Measurements from ENCODE around the gene PCDHB2. TPM values are rescaled to one million over a fixed set of nuclear protein-coding genes. Genes with fewer than 3 reads are reported as not detected.
"Not testable (repeated sequence)": the region's sequence is repeated elsewhere in the genome, so short reads cannot be mapped to it uniquely, and the experiment has no call there.

The PCDHB2 gene
- total RNA-seq, 2 donors from 2014 or later = 1.8 to 2.0 TPM

GRCh38 chr5:141082228-141082627 is 12.2 kb upstream of the PCDHB2 start:
- no peak overlapping the region for H3K4me3 ChIP-seq
- no peak overlapping the region for H3K27ac ChIP-seq
- intact Hi-C loops (cut with DNase I) = no loop called here
- H3K4me1 ChIP-seq = peaks cover 10% of the 10 kb centered on the region
- no peak for TF ChIP-seq CTCF (IDR thresholded peaks at IDR 0.05)
- TF ChIP-seq POLR2A (IDR thresholded peaks at IDR 0.05) = no peak
- H3K9me3 ChIP-seq = peaks cover 0 to 18% (median 0%) of the 10 kb centered on the region in 3 donors
- H3K36me3 ChIP-seq (replicated peaks in 1 of 2; ENCODE audit: insufficient read depth in 1 of 2, low read depth in 2 of 2) = no peaks in the 10 kb centered on the region
- peaks cover 0 to 6% of the 10 kb centered on the region in 2 donors for H3K27me3 ChIP-seq
- ATAC-seq (no peak), DNase-seq (no peak)

- no peaks in the 10 kb centered on the region for H3K36me3 ChIP-seq (replicated peaks in 1 of 2; ENCODE audit: insufficient read depth in 1 of 2, low read depth in 2 of 2)
- TF ChIP-seq POLR2A (IDR thresholded peaks at IDR 0.05) (peak in 2 of 3 donors; percentile 25 to 50), CTCF (IDR thresholded peaks at IDR 0.05) (peak; percentile 37 to 74 (median 65))
- H3K4me3 ChIP-seq = peak overlapping the region in 1 of 2 donors; percentile 19
- DNase-seq (peak; percentile 56 to 76 (median 73)), ATAC-seq (peak; percentile 94)
- peaks cover 10% of the 10 kb centered on the region for H3K4me1 ChIP-seq
- H3K27me3 ChIP-seq = no peaks in the 10 kb centered on the region
- peak overlapping the region in 3 of 4 donors; percentile 55 to 83 (median 73) for H3K27ac ChIP-seq
- intact Hi-C loops (cut with DNase I) = no loop called here
- H3K9me3 ChIP-seq = peaks cover 0 to 16% (median 0%) of the 10 kb centered on the region in 3 donors
- 5 to 6% methylated on average over 21 of the region's 21 CpGs for WGBS, 2 donors
Observed at GRCh38 chr5:141084487-141084989, 9.9 kb upstream of the PCDHB2 start.

- Histone ChIP-seq H3K4me1 (no peaks in the 10 kb centered on the region), H3K9me3 (peaks cover 0 to 50% (median 0%) of the 10 kb centered on the region in 3 donors), H3K4me3 (no peak overlapping the region), H3K27me3 (no peaks in the 10 kb centered on the region), H3K27ac (no peak overlapping the region), H3K36me3 (replicated peaks in 1 of 2; ENCODE audit: insufficient read depth in 1 of 2, low read depth in 2 of 2) (no peaks in the 10 kb centered on the region)
- WGBS, 2 donors = 30 to 58% methylated on average over 7 to 12 of the region's 12 CpGs
- TF ChIP-seq CTCF (IDR thresholded peaks at IDR 0.05) (no peak), POLR2A (IDR thresholded peaks at IDR 0.05) (no peak)
- DNase-seq (no peak), ATAC-seq (no peak)
- intact Hi-C loops (cut with DNase I) = no loop called here
Observed at GRCh38 chr5:141095263-141095641, 837 bp downstream of the PCDHB2 start.

GRCh38 chr5:141096181-141096580 is 1.8 kb downstream of the PCDHB2 start:
- peaks cover 0 to 53% (median 0%) of the 10 kb centered on the region in 3 donors for H3K9me3 ChIP-seq
- H3K27me3 ChIP-seq; H3K4me3 ChIP-seq; intact Hi-C loops (cut with DNase I); DNase-seq; ATAC-seq; H3K36me3 ChIP-seq (replicated peaks in 1 of 2; ENCODE audit: insufficient read depth in 1 of 2, low read depth in 2 of 2); H3K27ac ChIP-seq; H3K4me1 ChIP-seq: not testable (repeated sequence)
- WGBS, 2 donors = 28% methylated on average over 11 of the region's 46 CpGs; no CpG with 5 or more reads in 1 of the 2 donors

GRCh38 chr5:141096586-141096985 is 2.2 kb downstream of the PCDHB2 start:
- whole genome bisulfite sequencing, 2 donors = 23% methylated on average over 25 of the region's 38 CpGs; no CpG with 5 or more reads in 1 of the 2 donors
- DNase-seq; H3K36me3 ChIP-seq (replicated peaks in 1 of 2; ENCODE audit: insufficient read depth in 1 of 2, low read depth in 2 of 2); intact Hi-C loops (cut with DNase I); ATAC-seq; H3K4me3 ChIP-seq; H3K27ac ChIP-seq; H3K4me1 ChIP-seq; H3K27me3 ChIP-seq: not testable (repeated sequence)
- peaks cover 0 to 57% (median 2%) of the 10 kb centered on the region in 3 donors for H3K9me3 ChIP-seq

- no peak within 1 kb of the TSS for H3K4me3 ChIP-seq
- peaks cover 0 to 39% (median 2%) of the 10 kb centered on the region in 3 donors for H3K9me3 ChIP-seq
- DNase-seq = peak; percentile 33 to 63 (median 50)
- WGBS, 2 donors = 9 to 22% methylated on average over 19 of the region's 19 CpGs
- intact Hi-C loops (cut with DNase I) = no loop called here
- TF ChIP-seq CTCF (IDR thresholded peaks at IDR 0.05) (peak in 4 of 7 experiments; percentile 13 to 45 (median 26)), POLR2A (IDR thresholded peaks at IDR 0.05) (peak in 1 of 3 donors; percentile 9)
- H3K4me1 ChIP-seq = no peaks in the 10 kb centered on the region
- H3K36me3 ChIP-seq (replicated peaks in 1 of 2; ENCODE audit: insufficient read depth in 1 of 2, low read depth in 2 of 2) = no peaks in the 10 kb centered on the region
- no peak for ATAC-seq
- H3K27me3 ChIP-seq = no peaks in the 10 kb centered on the region
- H3K27ac ChIP-seq = peak within 1 kb of the TSS in 1 of 4 donors; percentile 36
Observed at GRCh38 chr5:141100243-141100805, 5.9 kb downstream of the PCDHB2 start, which contains the start of gene PCDHB3. TSS of gene PCDHB3 (plus strand) at chr5:141100473. CDS start at chr5:141100650, 177 bp downstream.
